GM12801 (cell line): ENCODE measurements around the gene TEF.

Experiments
- TF ChIP-seq, protein P1 (sequence below): IDR thresholded peaks from one replicate; pipeline ENCODE4 v1.5.1; 2011; ENCODE audit warnings: control low read depth; ENCODE audit not compliant: insufficient read length; ENCODE audit errors: extremely low read depth

Gene TEF

DNA sequence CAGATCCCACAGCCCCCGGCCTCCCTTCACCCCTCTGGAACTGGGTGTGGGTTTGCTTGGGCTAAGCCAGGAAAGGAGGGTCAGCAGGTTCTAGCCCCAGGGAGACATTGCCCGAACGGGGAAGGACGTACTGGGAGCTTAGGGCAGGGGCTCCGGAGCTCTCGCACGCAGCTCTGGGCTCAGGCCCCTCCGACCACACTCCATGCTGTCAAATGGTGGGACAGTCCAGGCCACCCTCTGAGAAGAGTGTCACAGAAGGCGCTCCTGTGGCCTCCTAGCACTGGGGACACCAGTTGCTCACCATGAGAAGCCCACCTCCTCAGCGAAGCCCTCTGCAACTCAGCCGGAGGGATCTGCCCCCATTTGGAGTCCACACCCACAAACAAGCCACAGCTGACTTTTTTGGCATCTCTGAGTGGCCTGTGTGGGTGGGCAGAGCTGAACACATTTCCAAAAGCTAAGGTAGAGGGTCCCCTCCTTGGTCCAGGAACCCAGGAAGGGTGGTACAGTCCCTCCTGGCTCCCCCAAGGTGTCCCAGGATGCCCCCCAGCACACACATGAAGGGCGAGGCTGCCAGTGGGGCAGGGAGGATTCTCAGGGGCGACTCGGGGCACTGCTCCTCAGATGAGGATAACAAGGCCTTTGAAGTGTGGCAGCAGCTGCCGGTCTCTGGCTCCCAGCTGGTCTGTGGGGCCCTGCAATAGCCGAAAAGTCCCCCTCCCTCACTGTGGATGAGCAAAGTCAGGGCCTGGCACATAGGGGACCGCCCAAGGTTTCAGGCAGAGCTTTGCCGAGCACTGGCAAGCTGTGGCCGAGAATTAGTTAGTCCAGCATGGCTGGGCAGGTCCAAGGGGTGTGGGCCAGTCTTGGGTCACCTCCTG is 13.0 kb upstream of the TEF start:
- TF ChIP-seq, protein P1, sequence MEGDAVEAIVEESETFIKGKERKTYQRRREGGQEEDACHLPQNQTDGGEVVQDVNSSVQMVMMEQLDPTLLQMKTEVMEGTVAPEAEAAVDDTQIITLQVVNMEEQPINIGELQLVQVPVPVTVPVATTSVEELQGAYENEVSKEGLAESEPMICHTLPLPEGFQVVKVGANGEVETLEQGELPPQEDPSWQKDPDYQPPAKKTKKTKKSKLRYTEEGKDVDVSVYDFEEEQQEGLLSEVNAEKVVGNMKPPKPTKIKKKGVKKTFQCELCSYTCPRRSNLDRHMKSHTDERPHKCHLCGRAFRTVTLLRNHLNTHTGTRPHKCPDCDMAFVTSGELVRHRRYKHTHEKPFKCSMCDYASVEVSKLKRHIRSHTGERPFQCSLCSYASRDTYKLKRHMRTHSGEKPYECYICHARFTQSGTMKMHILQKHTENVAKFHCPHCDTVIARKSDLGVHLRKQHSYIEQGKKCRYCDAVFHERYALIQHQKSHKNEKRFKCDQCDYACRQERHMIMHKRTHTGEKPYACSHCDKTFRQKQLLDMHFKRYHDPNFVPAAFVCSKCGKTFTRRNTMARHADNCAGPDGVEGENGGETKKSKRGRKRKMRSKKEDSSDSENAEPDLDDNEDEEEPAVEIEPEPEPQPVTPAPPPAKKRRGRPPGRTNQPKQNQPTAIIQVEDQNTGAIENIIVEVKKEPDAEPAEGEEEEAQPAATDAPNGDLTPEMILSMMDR: no peak

DNA sequence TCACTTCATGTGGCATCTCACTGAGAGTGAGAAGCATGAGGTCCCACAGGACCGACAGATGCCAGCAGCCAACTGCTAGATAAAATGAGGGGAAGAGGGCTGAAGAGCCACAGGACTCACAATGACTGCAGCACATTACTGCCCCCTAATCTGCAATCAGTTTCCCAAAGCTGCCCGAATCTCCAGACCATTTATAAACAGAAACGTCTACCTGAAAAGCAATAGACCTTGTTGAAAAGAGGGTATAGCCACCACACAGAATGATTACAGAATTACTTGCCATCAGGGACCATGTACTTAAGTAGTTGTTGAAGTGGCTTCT is 12.4 kb upstream of the TEF start:
- TF ChIP-seq, protein P1: no peak

DNA sequence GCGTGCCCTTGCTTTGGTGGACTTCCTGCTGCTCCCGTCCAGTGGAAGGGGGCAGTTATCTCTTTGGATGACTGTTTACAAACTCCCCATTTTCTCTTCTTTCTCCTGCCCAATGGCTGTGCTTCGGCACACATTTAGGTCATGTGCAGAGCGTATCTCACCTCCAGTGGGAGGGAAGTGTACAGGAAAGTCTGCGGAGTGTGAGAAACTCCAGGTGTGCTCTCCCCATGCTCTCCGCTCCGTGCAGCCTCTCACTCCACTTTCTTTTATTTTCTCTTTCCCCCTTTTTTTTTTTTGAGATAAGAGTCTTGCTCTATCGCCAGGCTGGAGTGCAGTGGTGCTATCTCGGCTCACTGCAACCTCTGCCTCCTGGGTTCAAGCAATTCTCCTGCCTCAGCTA is 11.9 kb upstream of the TEF start:
- TF ChIP-seq, protein P1: no peak

DNA sequence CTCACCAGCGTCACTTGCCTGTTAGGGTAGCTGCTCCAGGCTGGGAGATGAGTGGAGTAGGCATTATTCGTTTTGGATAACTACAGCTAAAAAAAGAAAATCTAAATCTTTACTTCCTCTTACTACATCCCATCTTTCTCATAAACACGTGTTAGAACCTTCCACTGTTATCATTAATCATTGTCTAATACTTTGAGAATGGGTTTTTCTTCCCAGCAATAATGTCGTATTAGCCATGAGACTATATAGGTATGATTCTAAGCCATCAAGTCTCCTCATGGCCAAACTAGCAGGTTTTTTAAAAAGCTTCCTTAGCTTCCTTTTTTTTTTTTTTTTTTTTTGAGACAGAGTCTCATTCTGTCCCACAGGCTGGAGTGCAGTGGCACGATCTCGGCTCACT is 3.9 kb upstream of the TEF start:
- TF ChIP-seq, protein P1: no peak

DNA sequence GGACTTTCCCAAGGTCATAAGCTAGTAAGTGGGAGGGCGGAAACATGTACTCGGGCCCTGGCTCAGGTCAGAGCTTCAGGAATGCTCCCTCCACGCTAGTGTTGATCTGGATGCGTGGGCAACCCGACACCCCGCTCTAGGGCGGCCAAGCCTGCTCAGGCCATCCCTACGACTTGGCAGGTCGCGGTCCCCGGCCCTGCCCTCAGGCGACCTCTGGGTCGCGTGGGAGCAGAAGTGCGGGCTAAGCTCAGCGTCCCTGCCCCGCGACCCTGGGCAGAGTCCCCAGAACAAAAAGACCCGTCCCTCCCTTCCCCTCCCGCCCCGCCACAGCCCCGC is 781 bp upstream of the TEF start:
- TF ChIP-seq, protein P1: no peak

DNA sequence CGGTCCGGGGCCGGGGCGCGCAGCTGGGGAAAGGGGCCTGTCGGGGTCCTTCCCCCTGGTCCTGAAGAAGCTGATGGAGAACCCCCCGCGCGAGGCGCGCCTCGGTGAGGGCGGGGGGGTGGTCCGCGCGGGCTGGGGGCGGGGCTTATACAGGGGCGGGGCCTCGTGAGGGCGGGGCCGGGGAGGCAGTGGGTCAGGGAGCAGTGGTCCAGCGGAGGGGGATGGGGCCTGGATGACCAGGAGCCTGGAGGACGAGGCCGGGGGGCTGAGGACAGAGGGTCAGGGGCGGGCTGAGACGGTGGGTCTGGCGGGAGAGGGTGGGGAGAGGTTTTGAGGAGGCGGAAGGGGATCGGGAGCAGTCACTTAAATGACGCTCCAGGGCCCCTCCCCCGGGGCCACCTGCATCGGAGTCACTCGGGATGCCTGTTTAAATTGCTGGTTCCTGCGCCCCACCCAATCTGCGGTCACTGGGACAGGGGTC is 396 bp downstream of the TEF start:
- TF ChIP-seq, protein P1: no peak

DNA sequence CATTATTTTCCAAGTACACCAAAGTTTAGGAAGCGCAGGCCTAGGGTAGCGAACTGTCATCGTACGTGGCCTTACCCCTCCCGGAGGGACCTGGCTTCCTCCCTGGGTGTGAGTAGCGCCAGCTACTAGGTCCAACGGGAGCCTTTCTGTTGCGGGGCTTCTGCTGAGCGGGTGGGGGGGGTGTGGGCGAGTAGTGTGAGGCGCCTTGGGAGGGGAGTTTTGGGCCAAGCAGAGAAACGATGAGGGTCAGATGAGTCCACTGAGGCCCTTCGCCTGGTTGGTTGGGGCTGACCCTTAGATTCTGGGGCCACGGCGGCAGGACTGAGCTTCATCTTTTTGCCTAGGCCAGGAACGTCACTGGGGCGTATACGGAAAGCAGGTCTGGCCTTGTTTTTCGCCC is 868 bp downstream of the TEF start:
- TF ChIP-seq, protein P1: no peak
